HEK293 (cell line): ENCODE measurements around the gene CYP2R1.

Experiments
- BCL11A ChIP-seq: fragments of 450-650 bp; formaldehyde crosslinking; IDR thresholded peaks from 2 replicates; pipeline ENCODE4 v1.5.1; 2016; ENCODE audit warnings: low read depth, missing biosample characterization, missing genetic modification characterization
- KLF1 ChIP-seq: fragments of 450-650 bp; formaldehyde crosslinking; IDR thresholded peaks from 2 replicates; pipeline ENCODE4 v1.5.1; 2016; ENCODE audit warnings: missing biosample characterization, missing genetic modification characterization
- OSR2 ChIP-seq: fragments of 450-650 bp; formaldehyde crosslinking; IDR thresholded peaks from 2 replicates; pipeline ENCODE4 v1.5.1; 2016; ENCODE audit warnings: missing biosample characterization, missing genetic modification characterization
- ZBTB20 ChIP-seq: fragments of 450-650 bp; formaldehyde crosslinking; IDR thresholded peaks from 2 replicates; pipeline ENCODE4 v1.5.1; 2016; ENCODE audit warnings: missing biosample characterization, missing genetic modification characterization
- ZFHX2 ChIP-seq: fragments of 450-650 bp; formaldehyde crosslinking; conservative IDR thresholded peaks from 2 replicates; pipeline ENCODE4 v1.5.1; 2016; ENCODE audit warnings: missing biosample characterization, missing genetic modification characterization
- ZNF146 ChIP-seq: fragments of 450-650 bp; formaldehyde crosslinking; IDR thresholded peaks from 2 replicates; pipeline ENCODE4 v1.5.1; 2016; ENCODE audit warnings: missing biosample characterization, missing genetic modification characterization
- ZNF211 ChIP-seq: fragments of 450-650 bp; formaldehyde crosslinking; IDR thresholded peaks from 2 replicates; pipeline ENCODE4 v1.5.1; 2016; ENCODE audit warnings: low read depth, missing biosample characterization, missing genetic modification characterization
- ZNF335 ChIP-seq: fragments of 450-650 bp; formaldehyde crosslinking; conservative IDR thresholded peaks from 2 replicates; pipeline ENCODE4 v1.5.1; 2016; ENCODE audit warnings: missing biosample characterization, missing genetic modification characterization
- ZNF416 ChIP-seq: fragments of 450-650 bp; formaldehyde crosslinking; IDR thresholded peaks from 2 replicates; pipeline ENCODE4 v1.5.1; 2016; ENCODE audit warnings: missing biosample characterization, missing genetic modification characterization
- ZNF426 ChIP-seq: fragments of 450-650 bp; formaldehyde crosslinking; IDR thresholded peaks from 2 replicates; pipeline ENCODE4 v1.5.1; 2017; ENCODE audit warnings: missing biosample characterization, missing genetic modification characterization, mild to moderate bottlenecking, inconsistent platforms, moderate library complexity
- ZNF501 ChIP-seq: fragments of 450-650 bp; formaldehyde crosslinking; IDR thresholded peaks from 2 replicates; pipeline ENCODE4 v1.5.1; 2016; ENCODE audit warnings: missing biosample characterization, missing genetic modification characterization
- ZNF544 ChIP-seq: fragments of 450-650 bp; formaldehyde crosslinking; IDR thresholded peaks from 2 replicates; pipeline ENCODE4 v1.5.0; 2017; ENCODE audit warnings: missing biosample characterization, missing genetic modification characterization
- ZNF548 ChIP-seq: fragments of 450-650 bp; formaldehyde crosslinking; IDR thresholded peaks from 2 replicates; pipeline ENCODE4 v1.5.1; 2016; ENCODE audit warnings: missing biosample characterization, missing genetic modification characterization
- ZNF585B ChIP-seq: fragments of 450-650 bp; formaldehyde crosslinking; IDR thresholded peaks from 2 replicates; pipeline ENCODE4 v1.5.1; 2016; ENCODE audit warnings: missing biosample characterization, missing genetic modification characterization
- ZNF701 ChIP-seq: fragments of 450-650 bp; formaldehyde crosslinking; IDR thresholded peaks from 2 replicates; pipeline ENCODE4 v1.5.1; 2016; ENCODE audit warnings: missing biosample characterization, missing genetic modification characterization
- ZNF777 ChIP-seq: fragments of 450-650 bp; formaldehyde crosslinking; IDR thresholded peaks from 2 replicates; pipeline ENCODE4 v1.5.1; 2017; ENCODE audit warnings: missing biosample characterization, missing genetic modification characterization, borderline replicate concordance
- ZNF785 ChIP-seq: fragments of 450-650 bp; formaldehyde crosslinking; IDR thresholded peaks from 2 replicates; pipeline ENCODE4 v1.5.1; 2016; ENCODE audit warnings: missing biosample characterization, missing genetic modification characterization
- TF ChIP-seq, protein P1 (sequence below): fragments of 450-650 bp; formaldehyde crosslinking; IDR thresholded peaks from 2 replicates; pipeline ENCODE4 v1.5.1; 2016; ENCODE audit warnings: missing biosample characterization, missing genetic modification characterization, borderline replicate concordance
- TF ChIP-seq, protein P2 (sequence below): fragments of 450-650 bp; formaldehyde crosslinking; IDR thresholded peaks from 2 replicates; pipeline ENCODE4 v1.5.1; 2016; ENCODE audit warnings: missing biosample characterization, missing genetic modification characterization
- TF ChIP-seq, protein P3 (sequence below): fragments of 450-650 bp; formaldehyde crosslinking; IDR thresholded peaks from 2 replicates; pipeline ENCODE4 v1.5.1; 2016; ENCODE audit warnings: missing biosample characterization, missing genetic modification characterization
- TF ChIP-seq, protein P4 (sequence below): fragments of 450-650 bp; formaldehyde crosslinking; IDR thresholded peaks from 2 replicates; pipeline ENCODE4 v1.5.1; 2016; ENCODE audit warnings: missing biosample characterization, missing genetic modification characterization
- TF ChIP-seq, protein P5 (sequence below): fragments of 450-650 bp; formaldehyde crosslinking; IDR thresholded peaks from 2 replicates; pipeline ENCODE4 v1.5.1; 2016; ENCODE audit warnings: missing biosample characterization, missing genetic modification characterization
- TF ChIP-seq, protein P6 (sequence below): fragments of 450-650 bp; formaldehyde crosslinking; IDR thresholded peaks from 2 replicates; pipeline ENCODE4 v1.5.1; 2016; ENCODE audit warnings: missing biosample characterization, missing genetic modification characterization
- TF ChIP-seq, protein P7 (sequence below): fragments of 450-650 bp; formaldehyde crosslinking; IDR thresholded peaks from 2 replicates; pipeline ENCODE4; 2016; ENCODE audit warnings: missing biosample characterization, missing genetic modification characterization
- TF ChIP-seq, protein P8 (sequence below): fragments of 450-650 bp; formaldehyde crosslinking; IDR thresholded peaks from 2 replicates; pipeline ENCODE4 v1.5.1; 2016; ENCODE audit warnings: missing biosample characterization, missing genetic modification characterization

The CYP2R1 gene

DNA sequence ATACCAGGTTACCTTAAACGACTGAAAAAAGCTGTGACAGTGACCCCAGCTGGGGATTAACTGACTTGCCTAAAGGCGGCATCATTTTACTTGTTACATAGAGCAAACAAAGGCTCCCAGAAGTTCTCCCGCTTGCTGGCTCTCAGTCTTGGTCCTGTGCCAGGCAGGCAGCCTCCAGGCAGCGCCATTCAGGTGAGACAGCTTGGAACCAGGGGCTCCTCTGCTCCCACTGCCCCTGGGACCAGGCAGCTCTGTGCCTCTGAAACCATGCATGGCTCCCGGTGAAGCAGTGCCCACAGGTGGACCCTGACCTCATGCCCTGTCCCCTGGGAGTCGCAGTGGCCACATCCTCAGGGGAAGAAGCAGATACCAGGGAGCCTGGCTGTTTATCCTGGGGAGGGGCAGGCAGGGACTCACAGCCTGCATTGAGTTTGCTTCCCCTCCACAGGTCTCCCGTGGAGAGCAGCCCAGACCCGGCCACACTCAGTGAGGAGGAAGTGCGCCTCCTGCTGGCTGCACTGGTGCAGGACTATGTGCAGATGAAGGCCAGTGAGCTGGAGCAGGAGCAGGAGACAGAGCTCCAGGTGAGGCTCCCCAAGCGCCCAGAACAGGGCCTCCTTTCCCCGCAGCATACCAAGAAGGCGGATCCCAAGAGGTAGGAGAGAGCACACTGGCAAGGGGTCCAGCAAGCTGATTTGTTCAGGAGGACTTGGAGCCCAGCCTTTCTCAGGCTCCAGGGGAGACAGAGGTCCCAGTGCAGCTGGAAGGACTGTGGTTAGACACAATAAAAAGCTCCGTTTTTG, 15.6 kb upstream of the CYP2R1 start (continued):
- TF ChIP-seq, protein P1, sequence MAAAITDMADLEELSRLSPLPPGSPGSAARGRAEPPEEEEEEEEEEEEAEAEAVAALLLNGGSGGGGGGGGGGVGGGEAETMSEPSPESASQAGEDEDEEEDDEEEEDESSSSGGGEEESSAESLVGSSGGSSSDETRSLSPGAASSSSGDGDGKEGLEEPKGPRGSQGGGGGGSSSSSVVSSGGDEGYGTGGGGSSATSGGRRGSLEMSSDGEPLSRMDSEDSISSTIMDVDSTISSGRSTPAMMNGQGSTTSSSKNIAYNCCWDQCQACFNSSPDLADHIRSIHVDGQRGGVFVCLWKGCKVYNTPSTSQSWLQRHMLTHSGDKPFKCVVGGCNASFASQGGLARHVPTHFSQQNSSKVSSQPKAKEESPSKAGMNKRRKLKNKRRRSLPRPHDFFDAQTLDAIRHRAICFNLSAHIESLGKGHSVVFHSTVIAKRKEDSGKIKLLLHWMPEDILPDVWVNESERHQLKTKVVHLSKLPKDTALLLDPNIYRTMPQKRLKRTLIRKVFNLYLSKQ (tag by site-specific recombination) = no peak
- TF ChIP-seq ZNF785 (tag by site-specific recombination) (no peak), ZNF501 (no peak), ZNF585B (tag by site-specific recombination) (no peak), ZNF548 (tag by site-specific recombination) (no peak), ZNF416 (tag by site-specific recombination) (no peak), KLF1 (tag by site-specific recombination) (no peak), ZNF701 (no peak), ZNF146 (tag by site-specific recombination) (no peak), ZNF777 (tag by site-specific recombination) (no peak), ZNF426 (tag by site-specific recombination) (no peak), ZNF211 (tag by site-specific recombination) (no peak), ZNF335 (tag by site-specific recombination) (peak; percentile 76), ZFHX2 (no peak), ZNF544 (tag by site-specific recombination) (no peak), ZBTB20 (no peak), BCL11A (tag by site-specific recombination) (no peak), OSR2 (tag by site-specific recombination) (no peak)
- TF ChIP-seq, protein P2, sequence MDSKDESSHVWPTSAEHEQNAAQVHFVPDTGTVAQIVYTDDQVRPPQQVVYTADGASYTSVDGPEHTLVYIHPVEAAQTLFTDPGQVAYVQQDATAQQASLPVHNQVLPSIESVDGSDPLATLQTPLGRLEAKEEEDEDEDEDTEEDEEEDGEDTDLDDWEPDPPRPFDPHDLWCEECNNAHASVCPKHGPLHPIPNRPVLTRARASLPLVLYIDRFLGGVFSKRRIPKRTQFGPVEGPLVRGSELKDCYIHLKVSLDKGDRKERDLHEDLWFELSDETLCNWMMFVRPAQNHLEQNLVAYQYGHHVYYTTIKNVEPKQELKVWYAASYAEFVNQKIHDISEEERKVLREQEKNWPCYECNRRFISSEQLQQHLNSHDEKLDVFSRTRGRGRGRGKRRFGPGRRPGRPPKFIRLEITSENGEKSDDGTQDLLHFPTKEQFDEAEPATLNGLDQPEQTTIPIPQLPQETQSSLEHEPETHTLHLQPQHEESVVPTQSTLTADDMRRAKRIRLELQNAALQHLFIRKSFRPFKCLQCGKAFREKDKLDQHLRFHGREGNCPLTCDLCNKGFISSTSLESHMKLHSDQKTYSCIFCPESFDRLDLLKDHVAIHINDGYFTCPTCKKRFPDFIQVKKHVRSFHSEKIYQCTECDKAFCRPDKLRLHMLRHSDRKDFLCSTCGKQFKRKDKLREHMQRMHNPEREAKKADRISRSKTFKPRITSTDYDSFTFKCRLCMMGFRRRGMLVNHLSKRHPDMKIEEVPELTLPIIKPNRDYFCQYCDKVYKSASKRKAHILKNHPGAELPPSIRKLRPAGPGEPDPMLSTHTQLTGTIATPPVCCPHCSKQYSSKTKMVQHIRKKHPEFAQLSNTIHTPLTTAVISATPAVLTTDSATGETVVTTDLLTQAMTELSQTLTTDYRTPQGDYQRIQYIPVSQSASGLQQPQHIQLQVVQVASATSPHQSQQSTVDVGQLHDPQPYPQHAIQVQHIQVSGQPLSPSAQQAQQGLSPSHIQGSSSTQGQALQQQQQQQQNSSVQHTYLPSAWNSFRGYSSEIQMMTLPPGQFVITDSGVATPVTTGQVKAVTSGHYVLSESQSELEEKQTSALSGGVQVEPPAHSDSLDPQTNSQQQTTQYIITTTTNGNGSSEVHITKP (tag by site-specific recombination) = peak; percentile 8; the same call in 1 of the 2 replicates
- TF ChIP-seq, protein P3, sequence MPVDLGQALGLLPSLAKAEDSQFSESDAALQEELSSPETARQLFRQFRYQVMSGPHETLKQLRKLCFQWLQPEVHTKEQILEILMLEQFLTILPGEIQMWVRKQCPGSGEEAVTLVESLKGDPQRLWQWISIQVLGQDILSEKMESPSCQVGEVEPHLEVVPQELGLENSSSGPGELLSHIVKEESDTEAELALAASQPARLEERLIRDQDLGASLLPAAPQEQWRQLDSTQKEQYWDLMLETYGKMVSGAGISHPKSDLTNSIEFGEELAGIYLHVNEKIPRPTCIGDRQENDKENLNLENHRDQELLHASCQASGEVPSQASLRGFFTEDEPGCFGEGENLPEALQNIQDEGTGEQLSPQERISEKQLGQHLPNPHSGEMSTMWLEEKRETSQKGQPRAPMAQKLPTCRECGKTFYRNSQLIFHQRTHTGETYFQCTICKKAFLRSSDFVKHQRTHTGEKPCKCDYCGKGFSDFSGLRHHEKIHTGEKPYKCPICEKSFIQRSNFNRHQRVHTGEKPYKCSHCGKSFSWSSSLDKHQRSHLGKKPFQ = no peak
- TF ChIP-seq, protein P4, sequence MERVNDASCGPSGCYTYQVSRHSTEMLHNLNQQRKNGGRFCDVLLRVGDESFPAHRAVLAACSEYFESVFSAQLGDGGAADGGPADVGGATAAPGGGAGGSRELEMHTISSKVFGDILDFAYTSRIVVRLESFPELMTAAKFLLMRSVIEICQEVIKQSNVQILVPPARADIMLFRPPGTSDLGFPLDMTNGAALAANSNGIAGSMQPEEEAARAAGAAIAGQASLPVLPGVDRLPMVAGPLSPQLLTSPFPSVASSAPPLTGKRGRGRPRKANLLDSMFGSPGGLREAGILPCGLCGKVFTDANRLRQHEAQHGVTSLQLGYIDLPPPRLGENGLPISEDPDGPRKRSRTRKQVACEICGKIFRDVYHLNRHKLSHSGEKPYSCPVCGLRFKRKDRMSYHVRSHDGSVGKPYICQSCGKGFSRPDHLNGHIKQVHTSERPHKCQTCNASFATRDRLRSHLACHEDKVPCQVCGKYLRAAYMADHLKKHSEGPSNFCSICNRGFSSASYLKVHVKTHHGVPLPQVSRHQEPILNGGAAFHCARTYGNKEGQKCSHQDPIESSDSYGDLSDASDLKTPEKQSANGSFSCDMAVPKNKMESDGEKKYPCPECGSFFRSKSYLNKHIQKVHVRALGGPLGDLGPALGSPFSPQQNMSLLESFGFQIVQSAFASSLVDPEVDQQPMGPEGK (tag by site-specific recombination) = peak; percentile 37; the same call in 1 of the 2 replicates
- TF ChIP-seq, protein P5, sequence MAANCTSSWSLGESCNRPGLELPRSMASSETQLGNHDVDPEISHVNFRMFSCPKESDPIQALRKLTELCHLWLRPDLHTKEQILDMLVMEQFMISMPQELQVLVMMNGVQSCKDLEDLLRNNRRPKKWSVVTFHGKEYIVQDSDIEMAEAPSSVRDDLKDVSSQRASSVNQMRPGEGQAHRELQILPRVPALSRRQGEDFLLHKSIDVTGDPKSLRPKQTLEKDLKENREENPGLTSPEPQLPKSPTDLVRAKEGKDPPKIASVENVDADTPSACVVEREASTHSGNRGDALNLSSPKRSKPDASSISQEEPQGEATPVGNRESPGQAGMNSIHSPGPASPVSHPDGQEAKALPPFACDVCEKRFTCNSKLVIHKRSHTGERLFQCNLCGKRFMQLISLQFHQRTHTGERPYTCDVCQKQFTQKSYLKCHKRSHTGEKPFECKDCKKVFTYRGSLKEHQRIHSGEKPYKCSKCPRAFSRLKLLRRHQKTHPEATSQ = no peak
- TF ChIP-seq, protein P6, sequence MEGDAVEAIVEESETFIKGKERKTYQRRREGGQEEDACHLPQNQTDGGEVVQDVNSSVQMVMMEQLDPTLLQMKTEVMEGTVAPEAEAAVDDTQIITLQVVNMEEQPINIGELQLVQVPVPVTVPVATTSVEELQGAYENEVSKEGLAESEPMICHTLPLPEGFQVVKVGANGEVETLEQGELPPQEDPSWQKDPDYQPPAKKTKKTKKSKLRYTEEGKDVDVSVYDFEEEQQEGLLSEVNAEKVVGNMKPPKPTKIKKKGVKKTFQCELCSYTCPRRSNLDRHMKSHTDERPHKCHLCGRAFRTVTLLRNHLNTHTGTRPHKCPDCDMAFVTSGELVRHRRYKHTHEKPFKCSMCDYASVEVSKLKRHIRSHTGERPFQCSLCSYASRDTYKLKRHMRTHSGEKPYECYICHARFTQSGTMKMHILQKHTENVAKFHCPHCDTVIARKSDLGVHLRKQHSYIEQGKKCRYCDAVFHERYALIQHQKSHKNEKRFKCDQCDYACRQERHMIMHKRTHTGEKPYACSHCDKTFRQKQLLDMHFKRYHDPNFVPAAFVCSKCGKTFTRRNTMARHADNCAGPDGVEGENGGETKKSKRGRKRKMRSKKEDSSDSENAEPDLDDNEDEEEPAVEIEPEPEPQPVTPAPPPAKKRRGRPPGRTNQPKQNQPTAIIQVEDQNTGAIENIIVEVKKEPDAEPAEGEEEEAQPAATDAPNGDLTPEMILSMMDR (tag by site-specific recombination) = peak; percentile 64
- TF ChIP-seq, protein P7, sequence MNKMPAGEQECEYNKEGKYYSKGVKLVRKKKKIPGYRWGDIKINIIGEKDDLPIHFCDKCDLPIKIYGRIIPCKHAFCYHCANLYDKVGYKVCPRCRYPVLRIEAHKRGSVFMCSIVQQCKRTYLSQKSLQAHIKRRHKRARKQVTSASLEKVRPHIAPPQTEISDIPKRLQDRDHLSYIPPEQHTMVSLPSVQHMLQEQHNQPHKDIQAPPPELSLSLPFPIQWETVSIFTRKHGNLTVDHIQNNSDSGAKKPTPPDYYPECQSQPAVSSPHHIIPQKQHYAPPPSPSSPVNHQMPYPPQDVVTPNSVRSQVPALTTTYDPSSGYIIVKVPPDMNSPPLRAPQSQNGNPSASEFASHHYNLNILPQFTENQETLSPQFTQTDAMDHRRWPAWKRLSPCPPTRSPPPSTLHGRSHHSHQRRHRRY (tag by site-specific recombination) = no peak
- TF ChIP-seq, protein P8, sequence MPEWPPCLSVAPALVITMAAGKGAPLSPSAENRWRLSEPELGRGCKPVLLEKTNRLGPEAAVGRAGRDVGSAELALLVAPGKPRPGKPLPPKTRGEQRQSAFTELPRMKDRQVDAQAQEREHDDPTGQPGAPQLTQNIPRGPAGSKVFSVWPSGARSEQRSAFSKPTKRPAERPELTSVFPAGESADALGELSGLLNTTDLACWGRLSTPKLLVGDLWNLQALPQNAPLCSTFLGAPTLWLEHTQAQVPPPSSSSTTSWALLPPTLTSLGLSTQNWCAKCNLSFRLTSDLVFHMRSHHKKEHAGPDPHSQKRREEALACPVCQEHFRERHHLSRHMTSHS (tag by site-specific recombination) = no peak
